GM19193 (cell line): ENCODE measurements around the gene RHOXF2.

Experiments used
- POLR2A ChIP-seq: IDR thresholded peaks from 4 replicates; pipeline ENCODE4 v1.6.1; 2011; ENCODE audit not compliant: insufficient read depth, insufficient read length; ENCODE audit errors: extremely low read depth

RHOXF2 gene

GRCh38 chrX:120205816-120206753, 47.7 kb downstream of the RHOXF2 start:
- TF ChIP-seq POLR2A = no peak

DNA sequence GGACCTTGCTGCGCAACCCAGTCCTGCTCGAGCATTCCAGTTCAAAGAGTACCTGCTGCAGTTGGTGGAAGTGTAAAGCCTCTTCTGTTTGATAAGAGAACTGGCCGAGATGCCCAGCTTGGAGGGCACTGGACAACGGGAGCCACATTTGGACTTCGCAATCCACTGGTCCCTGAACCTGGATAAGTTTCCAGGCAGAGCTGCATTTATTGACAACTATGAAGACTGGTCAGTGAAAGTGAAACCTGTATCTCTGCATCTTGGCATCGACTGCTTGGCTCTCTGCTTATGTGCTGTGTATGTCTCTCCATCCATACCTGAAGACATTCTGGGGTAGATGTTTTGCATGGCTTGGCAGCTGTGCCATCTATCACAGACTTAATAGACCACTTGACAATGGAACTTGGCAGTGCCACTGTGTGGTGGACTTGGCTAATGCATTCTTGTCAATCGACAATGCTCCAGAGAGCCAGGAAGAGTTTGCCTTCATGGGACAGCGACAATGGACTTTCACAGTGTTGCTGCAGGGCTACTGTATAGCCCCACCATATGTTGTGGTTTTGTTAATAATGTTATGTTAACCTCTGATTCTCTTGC, 48.7 kb downstream of the RHOXF2 start:
- no peak for TF ChIP-seq POLR2A

GRCh38 chrX:120213438-120214265, 55.2 kb downstream of the RHOXF2 start:
- TF ChIP-seq POLR2A = no peak
